Ovary (tissue), 9 donors: ENCODE data around the gene RDX. TPM values are rescaled to one million over a fixed set of nuclear protein-coding genes. Genes with fewer than 3 reads are reported as not detected.

Source experiments
- DNase-seq, 5 donors: peaks; one replicate each; pipeline ENCODE4 v3.0.0-alpha.2; 2019 to 2020
- H3K27ac ChIP-seq, 2 donors: fragments of 200-600 bp; one replicate each; pipeline versions ENCODE4 v1.5.1 to v1.8.0; 2019 to 2022
- H3K27me3 ChIP-seq: fragments of 200-600 bp; one replicate; pipeline ENCODE4 v1.8.0; 2022
- H3K36me3 ChIP-seq: fragments of 200-600 bp; sonication (generic); one replicate; pipeline ENCODE4 v1.5.1; 2019
- H3K4me1 ChIP-seq: one replicate; pipeline ENCODE4 v1.8.1; 2013; ENCODE audit warnings: mild to moderate bottlenecking, moderate library complexity; ENCODE audit not compliant: insufficient read depth
- H3K4me3 ChIP-seq: fragments of 200-600 bp; sonication (generic); one replicate; pipeline ENCODE4 v1.5.1; 2017
- H3K9me3 ChIP-seq, 2 donors: fragments of 200-600 bp in 1 of 2; sonication (generic) in 1 of 2; one replicate each; pipeline versions ENCODE4 v1.5.1 to v1.8.1; 2013 to 2019; ENCODE audit warnings: mild to moderate bottlenecking in 1 of 2, moderate library complexity in 1 of 2
- EP300 ChIP-seq: sonication (generic); formaldehyde crosslinking; IDR thresholded peaks from one replicate; pipeline ENCODE4 v1.6.1; 2017; ENCODE audit warnings: antibody characterized with exemption
- POLR2A ChIP-seq: fragments of 450-650 bp; IDR thresholded peaks from one replicate; pipeline ENCODE4 v1.6.1; 2017; ENCODE audit warnings: antibody characterized with exemption, mild to moderate bottlenecking, moderate library complexity
- WGBS, 3 donors: extraction: QIAGEN DNeasy Blood & Tissue Kit in 1 of 3; methylation state at CpG; one replicate each; pipeline versions ENCODE4 v1.1.5 to v1.1.7; 2013 to 2017; 5-methylcytosine and 5-hydroxymethylcytosine counted together
- intact Hi-C, 4 donors: fragments of 100-400 bp; cut with DNase I; formaldehyde crosslinking; loops; one replicate each; pipeline versions ENCODE4 v1.11.0 to v1.15.1; 2022 to 2023
- polyA plus RNA-seq, 2 donors: library from polyadenylated mRNA; stranded (reverse); fragments of 200-250 nt in 1 of 2; fragments of 350-450 nt in 1 of 2; fragmentation: Illumina TruSeq in 1 of 2; extraction: RNeasy Lipid Tissue Mini Kit (QIAGEN cat#74804) in 1 of 2; gene quantifications; one replicate each; pipeline ENCODE4 v1.2.3, GENCODE V29; 2013 to 2014
- total RNA-seq, 7 donors: library from RNA; depleted of rRNA in 2 of 7; stranded (reverse); fragments of >200 nt in 2 of 7; fragmentation: NEBNext Ultra II Directional in 3 of 7; extraction: Animal tissue kit (Norgen Biotek cat#: 25700) in 3 of 7; gene quantifications; one replicate each; pipeline versions ENCODE4 v1.1.0 to v1.2.4, GENCODE V29; 2016 to 2023
- TF ChIP-seq, protein P1 (sequence below), 3 donors: fragments of 450-650 bp in 2 of 3; fragments of 200-600 bp in 1 of 3; IDR thresholded peaks; one replicate each; pipeline versions ENCODE4 v1.5.1 to v1.8.0; 2016 to 2022; ENCODE audit warnings: antibody characterized with exemption in 3 of 3, mild to moderate bottlenecking in 1 of 3
- donor health status: DM: no; HTN: no; CAD: no; lungs with moderate emphysema.
- donor health status: DM: no; HTN: no; CAD: no.
- donor health status: Bipolar disorder and iron deficiency.
- donor health status: DM: yes; HTN: yes; CAD: no.
- donor health status: DM: no; HTN: no; CAD: no.
- donor health status: DM: yes; HTN: yes; CAD: no.

Gene RDX
- total and polyA plus RNA-seq, 9 donors, result 40.0 to 175 (median 126) TPM

GRCh38 chr11:110297726-110298300, 1.4 kb upstream of the RDX start:
- TF ChIP-seq POLR2A, result no peak
- TF ChIP-seq, protein P1, sequence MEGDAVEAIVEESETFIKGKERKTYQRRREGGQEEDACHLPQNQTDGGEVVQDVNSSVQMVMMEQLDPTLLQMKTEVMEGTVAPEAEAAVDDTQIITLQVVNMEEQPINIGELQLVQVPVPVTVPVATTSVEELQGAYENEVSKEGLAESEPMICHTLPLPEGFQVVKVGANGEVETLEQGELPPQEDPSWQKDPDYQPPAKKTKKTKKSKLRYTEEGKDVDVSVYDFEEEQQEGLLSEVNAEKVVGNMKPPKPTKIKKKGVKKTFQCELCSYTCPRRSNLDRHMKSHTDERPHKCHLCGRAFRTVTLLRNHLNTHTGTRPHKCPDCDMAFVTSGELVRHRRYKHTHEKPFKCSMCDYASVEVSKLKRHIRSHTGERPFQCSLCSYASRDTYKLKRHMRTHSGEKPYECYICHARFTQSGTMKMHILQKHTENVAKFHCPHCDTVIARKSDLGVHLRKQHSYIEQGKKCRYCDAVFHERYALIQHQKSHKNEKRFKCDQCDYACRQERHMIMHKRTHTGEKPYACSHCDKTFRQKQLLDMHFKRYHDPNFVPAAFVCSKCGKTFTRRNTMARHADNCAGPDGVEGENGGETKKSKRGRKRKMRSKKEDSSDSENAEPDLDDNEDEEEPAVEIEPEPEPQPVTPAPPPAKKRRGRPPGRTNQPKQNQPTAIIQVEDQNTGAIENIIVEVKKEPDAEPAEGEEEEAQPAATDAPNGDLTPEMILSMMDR (IDR thresholded peaks at IDR 0.05), result no peak
- TF ChIP-seq EP300, result no peak
- H3K27me3 ChIP-seq, result no peaks in the 10 kb centered on the region
- peaks cover 5% of the 10 kb centered on the region for H3K4me1 ChIP-seq
- H3K4me3 ChIP-seq, result no peak overlapping the region
- intact Hi-C loops, result no loop called here
- WGBS, 3 donors, result 89 to 98% (median 91%) methylated on average over 3 of the region's 3 CpGs
- H3K27ac ChIP-seq, result no peak overlapping the region
- no peak for DNase-seq
- H3K36me3 ChIP-seq, result no peaks in the 10 kb centered on the region
- no peaks in the 10 kb centered on the region for H3K9me3 ChIP-seq

DNA sequence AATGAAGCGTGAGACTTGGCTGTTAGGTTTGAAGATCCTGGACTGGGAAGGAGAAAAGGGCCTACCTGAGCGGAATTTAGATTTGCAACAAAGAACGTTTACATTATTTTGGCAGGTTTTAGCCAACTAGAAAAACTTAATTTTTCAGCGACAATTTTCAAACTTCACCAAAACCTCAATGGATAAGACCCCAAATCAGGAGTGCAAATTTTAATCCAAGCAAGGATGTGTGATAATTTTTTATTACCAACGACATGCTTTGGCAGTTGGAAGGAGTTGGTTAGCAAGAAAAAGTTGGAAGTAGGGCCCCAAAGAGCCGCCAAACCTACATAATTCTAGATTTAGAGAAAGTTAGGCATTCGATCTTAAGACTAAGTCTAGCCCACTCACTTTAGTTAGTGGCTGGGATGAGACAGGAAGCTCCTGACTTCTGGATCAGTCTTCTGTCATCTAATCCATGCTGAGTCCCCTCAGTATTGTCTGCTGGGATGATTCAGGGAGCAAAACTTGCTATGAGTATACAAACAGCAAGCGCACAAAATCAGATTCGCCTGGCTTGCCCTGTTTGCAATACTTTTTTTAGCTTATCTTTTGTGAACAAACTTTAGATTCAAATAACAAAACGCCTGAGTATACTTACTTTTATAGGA, 787 bp upstream of the RDX start:
- intact Hi-C loops, result no loop called here
- TF ChIP-seq POLR2A (no peak), EP300 (no peak)
- TF ChIP-seq, protein P1 (IDR thresholded peaks at IDR 0.05), result no peak

DNA sequence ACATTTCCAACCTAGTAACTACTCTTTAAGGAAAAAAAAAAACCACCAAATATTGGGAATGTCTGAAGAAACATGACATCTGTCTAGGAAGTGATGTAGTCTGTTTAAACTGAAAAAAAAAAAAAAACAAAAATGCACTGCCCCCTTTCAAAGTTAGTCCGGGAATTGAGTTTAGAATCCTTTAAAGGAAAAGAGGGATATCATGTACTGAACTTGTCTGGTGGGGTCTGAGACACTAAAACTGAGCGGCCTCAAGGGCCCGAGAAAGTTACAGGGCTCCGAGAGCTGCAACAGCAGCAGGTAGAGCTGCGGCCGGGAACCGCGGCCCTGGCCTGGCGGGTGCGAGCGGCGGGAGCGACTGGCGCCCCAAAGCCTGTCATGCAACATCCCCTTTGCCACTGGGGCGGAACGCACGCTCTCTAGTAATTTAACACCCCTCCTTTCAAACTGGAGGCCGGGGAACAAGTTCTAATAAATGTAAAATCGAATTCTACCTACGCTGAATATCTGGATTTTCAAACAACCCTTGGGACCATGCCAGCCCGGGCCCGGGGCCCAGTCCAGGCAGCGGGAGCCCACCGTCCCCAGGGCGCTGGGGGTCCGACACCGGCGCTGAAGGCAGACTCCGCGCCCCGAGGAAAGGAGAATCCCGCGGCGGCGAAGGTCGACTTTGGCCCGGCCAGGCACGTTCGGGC, 736 bp downstream of the RDX start:
- H3K4me3 ChIP-seq, result peak overlapping the region; percentile 61
- intact Hi-C loops, result no loop called here
- no peaks in the 10 kb centered on the region for H3K27me3 ChIP-seq
- no peak for TF ChIP-seq EP300
- TF ChIP-seq POLR2A, result peak; percentile 11
- TF ChIP-seq, protein P1 (IDR thresholded peaks at IDR 0.05), result no peak
- H3K27ac ChIP-seq, result peak overlapping the region; percentile 97 to 99
- H3K4me1 ChIP-seq, result peaks cover 15% of the 10 kb centered on the region
- DNase-seq, result peak; percentile 54 to 76 (median 74)
- H3K36me3 ChIP-seq, result no peaks in the 10 kb centered on the region
- WGBS, 3 donors, result 0 to 1% (median 0%) methylated on average over 38 to 39 of the region's 39 CpGs
- H3K9me3 ChIP-seq, result no peaks in the 10 kb centered on the region

More for the DNA sequence above, 787 bp upstream of the RDX start:
- H3K27me3 ChIP-seq, result no peaks in the 10 kb centered on the region
- 54 to 59% (median 58%) methylated on average over 10 of the region's 10 CpGs for whole genome bisulfite sequencing, 3 donors
- H3K4me3 ChIP-seq, result peak overlapping the region; percentile 61
- no peaks in the 10 kb centered on the region for H3K36me3 ChIP-seq
- H3K27ac ChIP-seq, result peak overlapping the region; percentile 97 to 99
- H3K9me3 ChIP-seq, result no peaks in the 10 kb centered on the region
- no peak for DNase-seq
- peaks cover 6% of the 10 kb centered on the region for H3K4me1 ChIP-seq

DNA sequence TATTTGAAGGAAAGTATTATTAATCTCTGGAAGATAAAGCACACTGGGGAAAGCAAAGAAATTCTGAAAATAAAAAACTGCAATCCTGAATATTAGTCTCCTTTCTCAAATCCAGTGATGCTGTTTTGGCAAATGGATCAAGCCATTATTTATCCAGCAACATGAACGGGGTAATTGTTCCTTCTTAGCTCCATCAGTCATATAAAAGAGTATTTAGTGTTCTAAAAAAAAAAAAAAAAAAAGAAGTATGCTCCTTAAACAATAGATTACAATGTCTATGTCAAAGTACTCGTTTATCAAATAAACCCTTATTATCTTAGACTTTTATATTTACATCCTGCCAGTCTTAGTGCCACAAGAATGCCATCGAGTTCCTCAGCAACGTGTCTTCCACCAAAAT, 1.3 kb downstream of the RDX start:
- H3K27ac ChIP-seq, result no peak overlapping the region
- WGBS, 3 donors, result 3 to 7% (median 5%) methylated on average over 4 of the region's 4 CpGs
- peak overlapping the region; percentile 61 for H3K4me3 ChIP-seq
- H3K27me3 ChIP-seq, result no peaks in the 10 kb centered on the region
- DNase-seq, result no peak
- H3K9me3 ChIP-seq, result no peaks in the 10 kb centered on the region
- H3K4me1 ChIP-seq, result peaks cover 15% of the 10 kb centered on the region
- intact Hi-C loops, result no loop called here
- TF ChIP-seq, protein P1 (IDR thresholded peaks at IDR 0.05), result no peak
- TF ChIP-seq POLR2A (no peak), EP300 (no peak)
- no peaks in the 10 kb centered on the region for H3K36me3 ChIP-seq
